ENCODE measurements around the gene SOX3. TPM values are rescaled to one million over a fixed set of nuclear protein-coding genes. Genes with fewer than 3 reads are reported as not detected.

The SOX3 gene
- total RNA-seq, 1 experiment from 2014 or later = not detected

DNA sequence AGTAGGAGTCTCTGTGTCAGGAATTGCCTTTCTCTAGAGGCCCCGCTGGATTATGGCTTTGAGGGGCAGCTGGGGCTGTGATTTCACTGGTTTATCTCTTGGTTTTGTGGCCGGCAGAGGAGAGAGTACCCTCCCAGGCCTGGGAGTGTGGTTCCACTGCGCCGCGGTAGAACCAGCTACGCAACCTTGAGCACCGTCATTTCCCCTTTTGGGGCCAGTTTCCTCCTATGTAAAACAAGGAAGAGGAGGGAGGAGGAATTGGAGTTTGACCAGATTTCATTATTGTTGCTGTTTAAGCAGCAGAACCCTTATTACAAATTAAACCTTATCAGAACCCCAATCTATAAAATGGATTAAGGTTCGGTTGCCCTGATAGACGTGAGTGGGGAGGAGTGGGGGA is 4.4 kb downstream of the SOX3 start:
- ChIA-PET POLR2A (ENCODE audit: unreplicated experiment) (no interaction called here), CTCF (no interaction called here)
- intact Hi-C loops (cut with micrococcal nuclease; ENCODE audit: unreplicated experiment) = no loop called here
- no peaks in the 10 kb centered on the region for H3K4me1 ChIP-seq (replicated peaks; ENCODE audit: insufficient read depth)
- BruUV-seq (replicated peaks) = no TSS peak
- H3K9me3 ChIP-seq (ENCODE audit: insufficient read depth, low read depth) = no peaks in the 10 kb centered on the region
- H3K4me2 ChIP-seq = no peak overlapping the region
- no peak for DNase-seq
- H3K36me3 ChIP-seq (ENCODE audit: low read depth) = no peaks in the 10 kb centered on the region
- no peaks in the 10 kb centered on the region for H3K27me3 ChIP-seq (ENCODE audit: insufficient read depth, low read depth)
- no peaks in the 10 kb centered on the region for H3K9me2 ChIP-seq (ENCODE audit: insufficient read depth)
- H3K79me2 ChIP-seq (ENCODE audit: low read depth) = no peaks in the 10 kb centered on the region
- no peaks in the 10 kb centered on the region for H3F3A ChIP-seq (ENCODE audit: insufficient read depth, low read depth)
- H3K27ac ChIP-seq = no peak overlapping the region
- no peak overlapping the region for H2AFZ ChIP-seq
- no peak for TF ChIP-seq EZH2 (IDR thresholded peaks at IDR 0.05; ENCODE audit: low read depth)
- TF ChIP-seq, protein P1, sequence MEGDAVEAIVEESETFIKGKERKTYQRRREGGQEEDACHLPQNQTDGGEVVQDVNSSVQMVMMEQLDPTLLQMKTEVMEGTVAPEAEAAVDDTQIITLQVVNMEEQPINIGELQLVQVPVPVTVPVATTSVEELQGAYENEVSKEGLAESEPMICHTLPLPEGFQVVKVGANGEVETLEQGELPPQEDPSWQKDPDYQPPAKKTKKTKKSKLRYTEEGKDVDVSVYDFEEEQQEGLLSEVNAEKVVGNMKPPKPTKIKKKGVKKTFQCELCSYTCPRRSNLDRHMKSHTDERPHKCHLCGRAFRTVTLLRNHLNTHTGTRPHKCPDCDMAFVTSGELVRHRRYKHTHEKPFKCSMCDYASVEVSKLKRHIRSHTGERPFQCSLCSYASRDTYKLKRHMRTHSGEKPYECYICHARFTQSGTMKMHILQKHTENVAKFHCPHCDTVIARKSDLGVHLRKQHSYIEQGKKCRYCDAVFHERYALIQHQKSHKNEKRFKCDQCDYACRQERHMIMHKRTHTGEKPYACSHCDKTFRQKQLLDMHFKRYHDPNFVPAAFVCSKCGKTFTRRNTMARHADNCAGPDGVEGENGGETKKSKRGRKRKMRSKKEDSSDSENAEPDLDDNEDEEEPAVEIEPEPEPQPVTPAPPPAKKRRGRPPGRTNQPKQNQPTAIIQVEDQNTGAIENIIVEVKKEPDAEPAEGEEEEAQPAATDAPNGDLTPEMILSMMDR (conservative IDR thresholded peaks at IDR 0.05) = no peak
- H4K20me1 ChIP-seq (ENCODE audit: insufficient read depth) = no peaks in the 10 kb centered on the region
- no peak overlapping the region for H3K4me3 ChIP-seq

DNA sequence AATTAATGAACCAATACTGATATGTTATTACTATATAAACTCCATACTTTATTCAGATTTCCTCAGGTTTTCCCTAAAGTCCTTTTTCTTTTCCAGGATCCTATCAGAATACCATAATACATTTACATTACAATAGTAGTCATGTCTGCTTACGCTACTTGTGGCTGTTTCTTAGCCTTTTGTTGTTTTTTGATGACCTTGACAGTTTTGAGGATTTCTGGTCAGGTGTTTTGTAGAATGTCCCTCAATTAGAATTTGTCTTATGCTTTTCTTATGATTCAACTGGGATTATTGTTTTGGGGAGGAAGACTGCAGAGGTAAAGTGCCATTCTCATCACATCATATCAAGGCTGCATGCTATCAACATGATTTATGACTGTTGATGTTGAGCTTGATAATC is 9.1 kb downstream of the SOX3 start:
- Histone ChIP-seq H3K4me1 (replicated peaks; ENCODE audit: insufficient read depth) (no peaks in the 10 kb centered on the region), H3F3A (ENCODE audit: insufficient read depth, low read depth) (no peaks in the 10 kb centered on the region), H4K20me1 (ENCODE audit: insufficient read depth) (no peaks in the 10 kb centered on the region), H3K4me3 (no peak overlapping the region), H3K27me3 (ENCODE audit: insufficient read depth, low read depth) (no peaks in the 10 kb centered on the region), H3K79me2 (ENCODE audit: low read depth) (no peaks in the 10 kb centered on the region), H2AFZ (no peak overlapping the region), H3K27ac (no peak overlapping the region), H3K36me3 (ENCODE audit: low read depth) (no peaks in the 10 kb centered on the region), H3K4me2 (no peak overlapping the region), H3K9me2 (ENCODE audit: insufficient read depth) (no peaks in the 10 kb centered on the region), H3K9me3 (ENCODE audit: insufficient read depth, low read depth) (no peaks in the 10 kb centered on the region)
- DNase-seq = no peak
- intact Hi-C loops (cut with micrococcal nuclease; ENCODE audit: unreplicated experiment) = no loop called here
- ChIA-PET CTCF (no interaction called here), POLR2A (ENCODE audit: unreplicated experiment) (no interaction called here)
- TF ChIP-seq, protein P1 (conservative IDR thresholded peaks at IDR 0.05) = no peak
- no peak for TF ChIP-seq EZH2 (IDR thresholded peaks at IDR 0.05; ENCODE audit: low read depth)
- BruUV-seq (replicated peaks) = no TSS peak

DNA sequence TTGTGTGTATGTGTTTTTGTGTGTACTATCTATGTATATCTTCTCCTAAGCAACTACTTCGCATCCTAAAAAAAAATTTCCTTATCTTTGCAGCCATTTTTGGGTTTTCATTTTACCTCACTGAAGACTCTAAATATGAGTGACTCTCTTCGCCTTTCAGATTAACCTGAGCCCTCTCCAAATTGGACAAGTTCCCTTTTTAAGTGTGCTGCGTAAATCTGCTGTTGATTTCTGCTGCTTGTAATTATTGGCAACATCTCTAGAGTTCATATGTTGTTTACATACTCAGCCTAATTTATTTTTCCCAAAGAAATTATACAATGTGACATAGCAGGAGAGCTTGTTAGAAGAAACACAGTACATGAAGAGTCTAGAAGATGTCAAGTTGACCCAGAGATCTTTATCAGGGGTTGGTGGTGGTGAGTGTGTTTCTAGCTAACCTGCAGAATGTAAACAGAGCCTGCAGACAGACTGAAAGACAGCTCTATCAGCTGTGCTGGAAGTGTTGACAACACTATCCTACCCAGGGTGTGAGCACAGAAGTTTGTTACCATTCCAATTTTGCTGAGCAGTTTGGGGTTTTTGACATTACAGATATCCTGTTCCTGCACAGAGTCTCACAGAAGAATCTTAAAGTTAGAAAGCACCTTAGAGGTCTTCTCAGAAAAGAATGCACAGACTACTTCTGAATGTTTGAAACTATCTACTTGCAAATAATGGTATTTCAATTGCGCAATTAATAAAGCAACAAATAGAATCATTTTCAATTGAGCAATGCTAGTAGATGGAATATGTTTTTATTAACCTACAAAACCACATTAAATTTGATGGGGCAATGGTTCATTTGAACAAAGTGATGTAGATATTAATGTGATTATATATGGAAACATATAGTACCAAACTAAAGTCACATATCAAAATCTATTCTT is 12.5 kb downstream of the SOX3 start:
- Histone ChIP-seq H3K27me3 (ENCODE audit: insufficient read depth, low read depth) (no peaks in the 10 kb centered on the region), H3K4me2 (no peak overlapping the region), H3K4me3 (no peak overlapping the region), H2AFZ (no peak overlapping the region), H3K9me2 (ENCODE audit: insufficient read depth) (no peaks in the 10 kb centered on the region), H4K20me1 (ENCODE audit: insufficient read depth) (no peaks in the 10 kb centered on the region), H3F3A (ENCODE audit: insufficient read depth, low read depth) (no peaks in the 10 kb centered on the region), H3K9me3 (ENCODE audit: insufficient read depth, low read depth) (no peaks in the 10 kb centered on the region), H3K36me3 (ENCODE audit: low read depth) (no peaks in the 10 kb centered on the region), H3K4me1 (replicated peaks; ENCODE audit: insufficient read depth) (no peaks in the 10 kb centered on the region), H3K79me2 (ENCODE audit: low read depth) (no peaks in the 10 kb centered on the region), H3K27ac (no peak overlapping the region)
- DNase-seq = no peak
- intact Hi-C loops (cut with micrococcal nuclease; ENCODE audit: unreplicated experiment) = no loop called here
- BruUV-seq (replicated peaks) = no TSS peak
- TF ChIP-seq EZH2 (IDR thresholded peaks at IDR 0.05; ENCODE audit: low read depth) = no peak
- TF ChIP-seq, protein P1 (conservative IDR thresholded peaks at IDR 0.05) = no peak
- POLR2A ChIA-PET (ENCODE audit: unreplicated experiment) = no interaction called here
- CTCF ChIA-PET = no interaction called here

All from PC-9 (cell line).